ENCODE data around the gene SLC22A1. TPM values are rescaled to one million over a fixed set of nuclear protein-coding genes. Genes with fewer than 3 reads are reported as not detected.
A peak's percentile ranks its signal among the peaks of the same experiment; 100 is the strongest.

The SLC22A1 gene
- total and polyA plus RNA-seq, 2 experiments from 2014 or later = 6.7 to 12.9 TPM

- Histone ChIP-seq H3K9me3 (ENCODE audit: low read depth) (no peaks in the 10 kb centered on the region), H4K20me1 (ENCODE audit: insufficient read depth, poor library complexity, severe bottlenecking) (no peaks in the 10 kb centered on the region), H3K36me3 (replicated peaks; ENCODE audit: insufficient read depth, low read depth) (no peaks in the 10 kb centered on the region), H3K27me3 (no peaks in the 10 kb centered on the region), H3K79me2 (no peaks in the 10 kb centered on the region), H3K4me1 (ENCODE audit: insufficient read depth) (no peaks in the 10 kb centered on the region), H3K4me2 (no peak overlapping the region), H3K9me2 (replicated peaks; ENCODE audit: insufficient read depth) (no peaks in the 10 kb centered on the region), H3K27ac (no peak overlapping the region), H2AFZ (no peak overlapping the region), H3K4me3 (no peak overlapping the region)
- peak; percentile 42 for DNase-seq (ENCODE audit: low spot score)
- TF ChIP-seq, protein P1, sequence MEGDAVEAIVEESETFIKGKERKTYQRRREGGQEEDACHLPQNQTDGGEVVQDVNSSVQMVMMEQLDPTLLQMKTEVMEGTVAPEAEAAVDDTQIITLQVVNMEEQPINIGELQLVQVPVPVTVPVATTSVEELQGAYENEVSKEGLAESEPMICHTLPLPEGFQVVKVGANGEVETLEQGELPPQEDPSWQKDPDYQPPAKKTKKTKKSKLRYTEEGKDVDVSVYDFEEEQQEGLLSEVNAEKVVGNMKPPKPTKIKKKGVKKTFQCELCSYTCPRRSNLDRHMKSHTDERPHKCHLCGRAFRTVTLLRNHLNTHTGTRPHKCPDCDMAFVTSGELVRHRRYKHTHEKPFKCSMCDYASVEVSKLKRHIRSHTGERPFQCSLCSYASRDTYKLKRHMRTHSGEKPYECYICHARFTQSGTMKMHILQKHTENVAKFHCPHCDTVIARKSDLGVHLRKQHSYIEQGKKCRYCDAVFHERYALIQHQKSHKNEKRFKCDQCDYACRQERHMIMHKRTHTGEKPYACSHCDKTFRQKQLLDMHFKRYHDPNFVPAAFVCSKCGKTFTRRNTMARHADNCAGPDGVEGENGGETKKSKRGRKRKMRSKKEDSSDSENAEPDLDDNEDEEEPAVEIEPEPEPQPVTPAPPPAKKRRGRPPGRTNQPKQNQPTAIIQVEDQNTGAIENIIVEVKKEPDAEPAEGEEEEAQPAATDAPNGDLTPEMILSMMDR (IDR thresholded peaks at IDR 0.05; ENCODE audit: poor library complexity) = no peak
- no peak for TF ChIP-seq EZH2phosphoT487 (IDR thresholded peaks at IDR 0.05; ENCODE audit: low read depth, severe bottlenecking, unreplicated experiment)
- no peak for TF ChIP-seq EZH2 (IDR thresholded peaks at IDR 0.05; ENCODE audit: borderline replicate concordance)
These were observed 69.4 kb downstream of the SLC22A1 start for GRCh38 chr6:160190973-160191372.

DNA sequence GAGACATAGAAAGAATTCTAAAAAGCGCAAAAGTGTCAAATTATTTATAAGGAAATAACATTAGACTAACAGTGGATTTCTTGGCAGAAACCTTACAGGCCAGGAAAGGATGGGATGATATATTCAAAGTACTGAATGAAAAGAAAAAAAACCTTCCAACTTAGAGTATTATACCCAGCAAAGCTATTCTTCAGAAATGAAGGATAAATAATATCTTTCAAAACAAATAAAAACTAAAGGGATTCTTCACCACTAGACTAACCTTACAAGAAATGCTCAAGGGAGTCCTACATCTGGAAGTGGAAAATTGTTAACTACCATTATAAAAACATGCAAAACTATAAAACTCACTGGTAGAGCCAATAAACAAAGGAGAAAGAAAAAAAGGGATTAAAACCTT, 71.2 kb downstream of the SLC22A1 start:
- H2AFZ ChIP-seq = no peak overlapping the region
- no peaks in the 10 kb centered on the region for H3K79me2 ChIP-seq
- H3K27me3 ChIP-seq = no peaks in the 10 kb centered on the region
- 97% methylated on average over 1 of the region's 1 CpG for WGBS (ENCODE audit: low lambda C conversion rate, missing lambda C conversion rate)
- H3K9me3 ChIP-seq (ENCODE audit: low read depth) = no peaks in the 10 kb centered on the region
- H3K27ac ChIP-seq = no peak overlapping the region
- no peak overlapping the region for H3K4me3 ChIP-seq
- DNase-seq (ENCODE audit: low spot score) = no peak
- no peaks in the 10 kb centered on the region for H3K36me3 ChIP-seq (replicated peaks; ENCODE audit: insufficient read depth, low read depth)
- no peaks in the 10 kb centered on the region for H3K9me2 ChIP-seq (replicated peaks; ENCODE audit: insufficient read depth)
- H4K20me1 ChIP-seq (ENCODE audit: insufficient read depth, poor library complexity, severe bottlenecking) = no peaks in the 10 kb centered on the region
- no peak overlapping the region for H3K4me2 ChIP-seq
- no peaks in the 10 kb centered on the region for H3K4me1 ChIP-seq (ENCODE audit: insufficient read depth)
- no peak for TF ChIP-seq EZH2 (IDR thresholded peaks at IDR 0.05; ENCODE audit: borderline replicate concordance)
- TF ChIP-seq, protein P1 (IDR thresholded peaks at IDR 0.05; ENCODE audit: poor library complexity) = no peak
- no peak for TF ChIP-seq EZH2phosphoT487 (IDR thresholded peaks at IDR 0.05; ENCODE audit: low read depth, severe bottlenecking, unreplicated experiment)

- Histone ChIP-seq H3K36me3 (replicated peaks; ENCODE audit: insufficient read depth, low read depth) (no peaks in the 10 kb centered on the region), H3K9me3 (ENCODE audit: low read depth) (no peaks in the 10 kb centered on the region), H2AFZ (no peak overlapping the region), H3K79me2 (no peaks in the 10 kb centered on the region), H3K9me2 (replicated peaks; ENCODE audit: insufficient read depth) (no peaks in the 10 kb centered on the region), H3K4me3 (no peak overlapping the region), H3K4me2 (no peak overlapping the region), H3K4me1 (ENCODE audit: insufficient read depth) (peaks cover 4% of the 10 kb centered on the region), H3K27ac (no peak overlapping the region), H3K27me3 (no peaks in the 10 kb centered on the region), H4K20me1 (ENCODE audit: insufficient read depth, poor library complexity, severe bottlenecking) (no peaks in the 10 kb centered on the region)
- TF ChIP-seq, protein P1 (IDR thresholded peaks at IDR 0.05; ENCODE audit: poor library complexity) = no peak
- TF ChIP-seq EZH2phosphoT487 (IDR thresholded peaks at IDR 0.05; ENCODE audit: low read depth, severe bottlenecking, unreplicated experiment) (no peak), EZH2 (IDR thresholded peaks at IDR 0.05; ENCODE audit: borderline replicate concordance) (no peak)
- no peak for DNase-seq (ENCODE audit: low spot score)
- WGBS (ENCODE audit: low lambda C conversion rate, missing lambda C conversion rate) = 92% methylated on average over 1 of the region's 1 CpG
These were observed 73.2 kb downstream of the SLC22A1 start for GRCh38 chr6:160194808-160195207.

DNA sequence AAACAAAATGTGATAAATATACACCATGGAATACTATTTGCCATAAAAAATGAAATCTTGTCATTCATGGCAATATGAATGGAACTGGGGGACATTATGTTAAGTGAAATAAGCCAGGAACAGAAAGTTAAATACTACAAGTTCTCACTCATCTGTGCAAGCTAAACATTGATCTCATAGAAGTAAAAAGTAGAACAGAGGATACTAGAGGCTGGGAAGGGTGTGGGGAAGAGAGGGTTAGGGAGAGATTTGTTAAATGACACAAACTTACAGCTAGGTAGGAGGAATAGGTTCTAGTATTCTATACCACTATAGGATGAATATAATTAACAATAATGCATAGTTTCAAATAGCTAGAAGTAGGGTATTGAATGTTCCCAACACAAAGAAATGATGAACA, 76.0 kb downstream of the SLC22A1 start:
- Histone ChIP-seq H3K27ac (no peak overlapping the region), H4K20me1 (ENCODE audit: insufficient read depth, poor library complexity, severe bottlenecking) (no peaks in the 10 kb centered on the region), H2AFZ (no peak overlapping the region), H3K79me2 (no peaks in the 10 kb centered on the region), H3K4me1 (ENCODE audit: insufficient read depth) (peaks cover 4% of the 10 kb centered on the region), H3K4me2 (no peak overlapping the region), H3K9me2 (replicated peaks; ENCODE audit: insufficient read depth) (no peaks in the 10 kb centered on the region), H3K9me3 (ENCODE audit: low read depth) (no peaks in the 10 kb centered on the region), H3K4me3 (no peak overlapping the region), H3K36me3 (replicated peaks; ENCODE audit: insufficient read depth, low read depth) (no peaks in the 10 kb centered on the region), H3K27me3 (no peaks in the 10 kb centered on the region)
- no peak for TF ChIP-seq EZH2 (IDR thresholded peaks at IDR 0.05; ENCODE audit: borderline replicate concordance)
- no peak for TF ChIP-seq EZH2phosphoT487 (IDR thresholded peaks at IDR 0.05; ENCODE audit: low read depth, severe bottlenecking, unreplicated experiment)
- TF ChIP-seq, protein P1 (IDR thresholded peaks at IDR 0.05; ENCODE audit: poor library complexity) = no peak
- DNase-seq (ENCODE audit: low spot score) = no peak
